GM21367 (cell line): Measurements from ENCODE around the gene CEACAM16.
"Not testable (repeated sequence)": the region's sequence is repeated elsewhere in the genome, so short reads cannot be mapped to it uniquely, and the experiment has no call there.

Experiments used
- ATAC-seq: cut with Tn5 transposase; IDR thresholded peaks from one replicate; pipeline ENCODE4 v1.9.1; 2021; ENCODE audit not compliant: unreplicated experiment

Gene CEACAM16

GRCh38 chr19:44677019-44677811 lies 21.7 kb upstream of the CEACAM16 start:
- no peak for ATAC-seq

GRCh38 chr19:44680536-44680935 lies 18.4 kb upstream of the CEACAM16 start:
- ATAC-seq, result no peak

- no peak for ATAC-seq
Measured at GRCh38 chr19:44681992-44682790, 16.8 kb upstream of the CEACAM16 start.

- no peak for ATAC-seq
Measured at GRCh38 chr19:44682807-44683206, 16.1 kb upstream of the CEACAM16 start.

GRCh38 chr19:44683434-44684210 lies 15.3 kb upstream of the CEACAM16 start:
- ATAC-seq, result no peak

- not testable (repeated sequence) for ATAC-seq
Measured at GRCh38 chr19:44684396-44684795, 14.6 kb upstream of the CEACAM16 start.

GRCh38 chr19:44684892-44685863 lies 13.8 kb upstream of the CEACAM16 start:
- no peak for ATAC-seq

- ATAC-seq, result no peak
Measured at GRCh38 chr19:44685877-44686276, 13.1 kb upstream of the CEACAM16 start.

GRCh38 chr19:44686896-44687295 lies 12.1 kb upstream of the CEACAM16 start:
- ATAC-seq, result no peak

- no peak for ATAC-seq
Measured at GRCh38 chr19:44687888-44688287, 11.1 kb upstream of the CEACAM16 start.

- no peak for ATAC-seq
Measured at GRCh38 chr19:44689290-44690130, 9.4 kb upstream of the CEACAM16 start.

GRCh38 chr19:44690131-44690440 lies 8.9 kb upstream of the CEACAM16 start:
- no peak for ATAC-seq

GRCh38 chr19:44692379-44692721 lies 6.6 kb upstream of the CEACAM16 start:
- ATAC-seq, result no peak

GRCh38 chr19:44694184-44694579 lies 4.8 kb upstream of the CEACAM16 start:
- ATAC-seq, result no peak

- ATAC-seq, result no peak
Measured at GRCh38 chr19:44696939-44697669, 1.8 kb upstream of the CEACAM16 start.

- no peak for ATAC-seq
Measured at GRCh38 chr19:44697670-44698034, 1.3 kb upstream of the CEACAM16 start.

- ATAC-seq, result no peak
Measured at GRCh38 chr19:44700547-44700946, 1.6 kb downstream of the CEACAM16 start.

- ATAC-seq, result no peak
Measured at GRCh38 chr19:44701228-44701627, 2.3 kb downstream of the CEACAM16 start.

GRCh38 chr19:44702551-44703176 lies 3.7 kb downstream of the CEACAM16 start:
- ATAC-seq, result no peak
